HG02981 (cell line): Measurements from ENCODE around the gene FOXK1.

Source experiments
- ATAC-seq: cut with Tn5 transposase; IDR thresholded peaks from one replicate; pipeline ENCODE4 v1.9.1; 2021; ENCODE audit warnings: mild to moderate bottlenecking, moderate library complexity; ENCODE audit not compliant: unreplicated experiment

The FOXK1 gene

GRCh38 chr7:4742051-4742573 lies 60.0 kb downstream of the FOXK1 start:
- no peak for ATAC-seq

GRCh38 chr7:4742852-4743251 lies 60.8 kb downstream of the FOXK1 start:
- no peak for ATAC-seq

- ATAC-seq = peak; percentile 53
These were observed 62.5 kb downstream of the FOXK1 start for GRCh38 chr7:4744391-4745264.

- ATAC-seq = peak; percentile 10
These were observed 63.3 kb downstream of the FOXK1 start for GRCh38 chr7:4745265-4745919.

- no peak for ATAC-seq
These were observed 64.2 kb downstream of the FOXK1 start for GRCh38 chr7:4745971-4746919.

- ATAC-seq = no peak
These were observed 64.9 kb downstream of the FOXK1 start for GRCh38 chr7:4747013-4747412.

- no peak for ATAC-seq
These were observed 65.7 kb downstream of the FOXK1 start for GRCh38 chr7:4747746-4748145.

GRCh38 chr7:4748231-4748681 lies 66.2 kb downstream of the FOXK1 start:
- no peak for ATAC-seq

- ATAC-seq = no peak
These were observed 67.3 kb downstream of the FOXK1 start for GRCh38 chr7:4749363-4749762.

- ATAC-seq = no peak
These were observed 67.7 kb downstream of the FOXK1 start for GRCh38 chr7:4749798-4750197.

GRCh38 chr7:4751398-4751947 lies 69.4 kb downstream of the FOXK1 start:
- no peak for ATAC-seq

GRCh38 chr7:4753598-4754432 lies 71.7 kb downstream of the FOXK1 start:
- ATAC-seq = peak; percentile 85

GRCh38 chr7:4754433-4755010 lies 72.4 kb downstream of the FOXK1 start:
- no peak for ATAC-seq

GRCh38 chr7:4755045-4755444 lies 73.0 kb downstream of the FOXK1 start:
- ATAC-seq = no peak

- ATAC-seq = no peak
These were observed 76.0 kb downstream of the FOXK1 start for GRCh38 chr7:4758111-4758510.

- no peak for ATAC-seq
These were observed 76.7 kb downstream of the FOXK1 start for GRCh38 chr7:4758791-4759190.

GRCh38 chr7:4759211-4759610 lies 77.1 kb downstream of the FOXK1 start:
- no peak for ATAC-seq

- ATAC-seq = no peak
These were observed 78.9 kb downstream of the FOXK1 start for GRCh38 chr7:4760952-4761351.
